ENCODE results near the gene HEXIM1.

Gene HEXIM1

GRCh38 chr17:45143094-45143670 is 5.1 kb upstream of the HEXIM1 start:
- TF ChIP-seq POLR2A (IDR thresholded peaks at IDR 0.05; ENCODE audit: low read depth, low read length) = no peak
- TF ChIP-seq POLR2AphosphoS5 (IDR thresholded peaks at IDR 0.05; ENCODE audit: low read depth, low read length) = no peak
- no peak for TF ChIP-seq TAF1 (IDR thresholded peaks at IDR 0.05; ENCODE audit: borderline replicate concordance, low read depth, low read length)
- DNase-seq (ENCODE audit: insufficient read length) (no peak), FAIRE-seq (no peak)

- FAIRE-seq = no peak
- no peak for TF ChIP-seq POLR2A (IDR thresholded peaks at IDR 0.05; ENCODE audit: low read depth, low read length)
- no peak for TF ChIP-seq POLR2AphosphoS5 (IDR thresholded peaks at IDR 0.05; ENCODE audit: low read depth, low read length)
- 0 out of 2 replicates have a peak, but pooled peaks have one; percentile 16 for TF ChIP-seq TAF1 (IDR thresholded peaks at IDR 0.05; ENCODE audit: borderline replicate concordance, low read depth, low read length)
- no peak for DNase-seq (ENCODE audit: insufficient read length)
Observed at GRCh38 chr17:45143767-45144198, 4.5 kb upstream of the HEXIM1 start.

- DNase-seq (ENCODE audit: insufficient read length) (no peak), FAIRE-seq (no peak)
- TF ChIP-seq POLR2A (IDR thresholded peaks at IDR 0.05; ENCODE audit: low read depth, low read length) (no peak), TAF1 (IDR thresholded peaks at IDR 0.05; ENCODE audit: borderline replicate concordance, low read depth, low read length) (no peak), POLR2AphosphoS5 (IDR thresholded peaks at IDR 0.05; ENCODE audit: low read depth, low read length) (no peak)
Observed at GRCh38 chr17:45144199-45145034, 3.9 kb upstream of the HEXIM1 start.

GRCh38 chr17:45145035-45145389 is 3.3 kb upstream of the HEXIM1 start:
- DNase-seq (ENCODE audit: insufficient read length) = no peak
- FAIRE-seq = no peak
- TF ChIP-seq POLR2AphosphoS5 (IDR thresholded peaks at IDR 0.05; ENCODE audit: low read depth, low read length) (no peak), TAF1 (IDR thresholded peaks at IDR 0.05; ENCODE audit: borderline replicate concordance, low read depth, low read length) (no peak), POLR2A (IDR thresholded peaks at IDR 0.05; ENCODE audit: low read depth, low read length) (no peak)

- FAIRE-seq (no peak), DNase-seq (ENCODE audit: insufficient read length) (no peak)
- no peak for TF ChIP-seq POLR2A (IDR thresholded peaks at IDR 0.05; ENCODE audit: low read depth, low read length)
- no peak for TF ChIP-seq POLR2AphosphoS5 (IDR thresholded peaks at IDR 0.05; ENCODE audit: low read depth, low read length)
- TF ChIP-seq TAF1 (IDR thresholded peaks at IDR 0.05; ENCODE audit: borderline replicate concordance, low read depth, low read length) = no peak
Observed at GRCh38 chr17:45146166-45146565, 2.1 kb upstream of the HEXIM1 start.

GRCh38 chr17:45146592-45146889 is 1.7 kb upstream of the HEXIM1 start:
- DNase-seq (ENCODE audit: insufficient read length) (no peak), FAIRE-seq (no peak)
- TF ChIP-seq TAF1 (IDR thresholded peaks at IDR 0.05; ENCODE audit: borderline replicate concordance, low read depth, low read length) = no peak
- no peak for TF ChIP-seq POLR2AphosphoS5 (IDR thresholded peaks at IDR 0.05; ENCODE audit: low read depth, low read length)
- no peak for TF ChIP-seq POLR2A (IDR thresholded peaks at IDR 0.05; ENCODE audit: low read depth, low read length)

GRCh38 chr17:45146890-45147580 is 1.2 kb upstream of the HEXIM1 start:
- DNase-seq (ENCODE audit: insufficient read length) (peak; percentile 58), FAIRE-seq (peak; percentile 71)
- TF ChIP-seq POLR2A (IDR thresholded peaks at IDR 0.05; ENCODE audit: low read depth, low read length) (peak; percentile 84), TAF1 (IDR thresholded peaks at IDR 0.05; ENCODE audit: borderline replicate concordance, low read depth, low read length) (peak; percentile 82), POLR2AphosphoS5 (IDR thresholded peaks at IDR 0.05; ENCODE audit: low read depth, low read length) (0 out of 2 replicates have a peak, but pooled peaks have one; percentile 47)

GRCh38 chr17:45147581-45148182 is 593 bp upstream of the HEXIM1 start:
- DNase-seq (ENCODE audit: insufficient read length) (peak; percentile 68), FAIRE-seq (peak; percentile 65)
- TF ChIP-seq POLR2AphosphoS5 (IDR thresholded peaks at IDR 0.05; ENCODE audit: low read depth, low read length) (no peak), TAF1 (IDR thresholded peaks at IDR 0.05; ENCODE audit: borderline replicate concordance, low read depth, low read length) (peak; percentile 67), POLR2A (IDR thresholded peaks at IDR 0.05; ENCODE audit: low read depth, low read length) (no peak)

- DNase-seq (ENCODE audit: insufficient read length) = peak; percentile 65
Observed at GRCh38 chr17:45149037-45149668, 878 bp downstream of the HEXIM1 start.

GRCh38 chr17:45149669-45150664 is 1.7 kb downstream of the HEXIM1 start:
- TF ChIP-seq POLR2A (IDR thresholded peaks at IDR 0.05; ENCODE audit: low read depth, low read length) (peak; percentile 52; the same call in 1 of the 2 replicates), TAF1 (IDR thresholded peaks at IDR 0.05; ENCODE audit: borderline replicate concordance, low read depth, low read length) (peak; percentile 67), POLR2AphosphoS5 (IDR thresholded peaks at IDR 0.05; ENCODE audit: low read depth, low read length) (peak; percentile 65; the same call in 1 of the 2 replicates)
- FAIRE-seq = peak; percentile 9
- DNase-seq (ENCODE audit: insufficient read length) = no peak

More at GRCh38 chr17:45149037-45149668, 878 bp downstream of the HEXIM1 start:
- peak; percentile 50 for FAIRE-seq
- no peak for TF ChIP-seq POLR2AphosphoS5 (IDR thresholded peaks at IDR 0.05; ENCODE audit: low read depth, low read length)
- TF ChIP-seq TAF1 (IDR thresholded peaks at IDR 0.05; ENCODE audit: borderline replicate concordance, low read depth, low read length) = 0 out of 2 replicates have a peak, but pooled peaks have one; percentile 14
- peak; percentile 42; the same call in 1 of the 2 replicates for TF ChIP-seq POLR2A (IDR thresholded peaks at IDR 0.05; ENCODE audit: low read depth, low read length)
